HG03108 (cell line): Measurements from ENCODE around the gene WDR62.

Experiments
- ATAC-seq: cut with Tn5 transposase; IDR thresholded peaks from one replicate; pipeline ENCODE4 v1.9.1; 2021; ENCODE audit warnings: moderate library complexity; ENCODE audit not compliant: unreplicated experiment

Gene WDR62

DNA sequence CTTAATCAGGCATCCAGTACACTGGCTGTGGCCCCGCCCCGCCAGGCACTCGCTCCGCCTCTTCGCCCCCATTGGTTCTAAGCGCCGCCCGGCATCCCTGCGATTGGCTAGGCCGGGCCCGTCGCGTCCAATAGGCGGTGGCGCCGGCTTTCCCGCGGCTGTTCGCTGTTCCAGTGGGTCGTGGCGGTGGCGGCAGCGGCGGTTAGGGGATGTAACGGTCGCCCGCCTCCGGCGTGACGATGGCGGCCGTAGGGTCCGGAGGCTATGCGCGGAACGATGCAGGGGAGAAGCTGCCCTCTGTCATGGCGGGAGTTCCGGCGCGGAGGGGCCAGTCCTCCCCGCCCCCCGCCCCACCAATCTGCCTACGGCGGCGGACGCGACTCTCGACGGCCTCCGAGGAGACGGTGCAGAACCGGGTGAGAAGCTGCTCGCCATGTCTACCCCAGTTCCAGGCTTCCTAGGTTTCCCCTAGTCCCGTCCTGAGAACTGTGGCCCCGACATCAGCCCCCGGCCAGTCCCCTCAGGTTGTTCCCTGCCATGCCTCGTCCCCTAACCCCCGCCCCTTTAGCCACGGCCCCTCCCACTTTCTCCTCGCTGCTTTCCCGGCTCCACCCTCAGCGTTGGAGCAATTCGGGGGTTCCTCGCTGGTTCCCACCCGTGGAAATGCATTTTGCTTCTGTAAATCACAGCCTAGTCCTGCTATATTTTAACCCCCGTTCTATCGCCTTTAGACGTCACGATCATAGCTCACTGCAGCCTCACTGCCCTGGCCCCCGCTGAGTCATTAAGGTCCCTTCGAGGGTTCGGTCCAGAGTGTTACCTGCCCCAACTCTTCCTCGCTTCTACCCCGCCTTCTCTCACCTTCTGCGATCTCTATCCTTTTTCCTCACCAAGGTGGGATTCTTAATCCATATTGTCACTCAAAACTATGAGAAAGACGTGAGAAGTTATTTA, at the start of gene WDR62:
WDR62 (plus strand) TSS at position 165 of the 954 bp plus-strand sequence; CDS start at position 240, 75 bp downstream.
- ATAC-seq = peak; percentile 64

DNA sequence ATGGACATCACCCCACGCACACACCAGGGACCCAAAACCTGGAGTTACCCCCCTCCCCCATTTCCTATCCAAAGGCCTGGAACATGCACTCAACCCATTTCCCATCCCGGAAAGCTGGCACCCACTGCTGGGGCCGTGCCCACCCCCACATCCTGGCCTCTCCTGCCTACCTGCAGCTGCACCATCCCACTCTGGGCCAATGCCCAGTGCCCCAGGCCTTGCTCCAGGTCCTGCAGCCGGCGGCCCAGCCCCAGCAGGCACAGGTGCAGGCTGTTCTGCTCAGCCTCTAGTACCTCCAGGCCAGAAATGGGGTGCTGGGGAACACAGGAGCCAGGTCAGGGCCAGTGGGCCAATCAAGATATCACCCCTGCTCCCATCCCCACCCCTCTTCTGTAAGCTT, 47.7 kb upstream of the WDR62 start:
- ATAC-seq = no peak

DNA sequence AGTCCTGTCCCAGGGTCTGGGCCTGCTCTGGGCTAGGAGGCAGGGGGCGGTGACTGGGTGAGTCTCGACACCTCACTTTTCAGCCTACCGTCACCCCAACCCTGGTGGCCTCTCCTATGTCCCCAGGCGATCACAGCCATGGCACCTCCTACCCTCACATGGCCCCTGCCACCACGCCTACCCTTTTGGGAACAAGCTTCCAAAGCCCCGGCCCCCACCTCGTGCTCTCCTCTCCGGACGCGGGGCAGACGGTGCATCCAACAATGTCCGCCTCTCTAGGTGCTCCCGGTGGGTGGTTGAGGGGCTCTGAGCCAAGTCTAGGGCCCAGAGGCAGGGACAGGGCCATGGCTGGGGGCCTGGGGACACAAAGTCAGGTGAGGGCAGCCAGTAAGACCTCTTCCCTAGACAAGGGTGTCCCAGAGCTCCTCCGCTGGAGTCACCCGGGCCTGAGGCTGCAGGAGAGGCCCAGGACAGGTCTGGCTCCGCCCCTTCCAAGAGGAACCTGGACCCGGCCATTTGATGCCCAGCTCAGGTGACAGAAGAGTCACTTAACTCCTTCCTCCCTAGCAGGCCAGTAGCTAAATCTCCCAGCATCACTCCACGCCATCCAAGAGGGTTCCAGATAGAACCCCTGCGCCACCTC, 46.2 kb upstream of the WDR62 start, which contains the start of gene SYNE4:
SYNE4 (minus strand) TSS at position 478 of the 643 bp plus-strand sequence; CDS start at position 346, 132 bp downstream.
- ATAC-seq = no peak

DNA sequence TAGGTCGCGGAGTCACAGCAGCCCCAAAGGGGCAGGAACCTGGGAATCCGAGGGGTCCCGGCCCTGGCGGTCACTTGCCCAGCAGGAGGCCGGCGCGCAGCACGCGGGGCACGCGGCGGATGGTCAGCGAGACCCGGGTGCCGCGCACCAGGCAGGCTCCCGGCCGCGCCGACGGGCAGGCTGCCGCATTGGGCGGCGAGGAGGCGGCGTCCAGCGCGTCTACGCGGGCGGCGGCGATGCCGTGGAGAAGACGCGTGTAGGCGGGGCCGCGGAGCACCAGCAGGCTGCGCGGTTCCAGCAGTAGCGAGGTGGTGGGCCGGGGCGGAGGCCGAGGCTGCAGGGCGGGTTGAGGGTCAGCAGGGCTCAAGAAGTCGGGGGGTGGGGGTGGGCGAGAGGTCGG, 45.5 kb upstream of the WDR62 start:
- ATAC-seq = no peak

DNA sequence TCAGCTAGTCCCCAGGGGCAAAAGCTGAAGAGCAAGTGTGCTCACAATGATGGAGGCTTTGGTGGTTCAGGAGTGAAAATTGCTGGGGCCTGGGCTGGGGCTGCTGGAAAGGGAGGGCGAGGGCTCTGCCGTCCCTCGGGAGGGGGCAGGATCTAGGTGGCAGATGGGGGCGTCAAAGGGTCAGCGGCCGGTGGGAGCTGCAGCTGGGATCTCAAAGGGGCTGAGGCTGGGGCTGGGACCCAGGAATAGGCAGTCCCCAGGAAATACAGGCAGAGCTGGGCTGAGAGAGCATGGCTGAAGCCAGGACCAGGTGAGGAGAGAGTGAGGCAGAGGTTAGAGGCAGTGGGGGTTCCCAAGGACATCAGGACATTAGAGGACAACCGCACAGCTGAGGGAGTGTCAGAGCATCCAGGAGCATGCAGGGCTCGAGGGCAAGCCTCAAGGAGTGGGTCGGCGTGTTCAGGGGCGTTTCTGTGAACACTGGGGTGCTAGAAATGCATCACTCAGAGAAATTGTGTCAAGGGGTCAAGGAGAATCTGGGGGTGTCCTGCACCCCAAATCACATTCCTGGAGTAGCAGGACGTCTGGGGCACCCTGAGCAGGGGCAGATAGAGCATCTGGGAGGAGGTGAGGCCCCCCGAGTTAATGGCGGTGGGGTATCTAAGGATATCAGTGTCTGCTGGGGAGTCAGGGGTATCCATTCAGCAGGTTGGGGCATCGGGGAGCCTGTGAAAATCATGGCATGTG, 44.9 kb upstream of the WDR62 start:
- no peak for ATAC-seq

DNA sequence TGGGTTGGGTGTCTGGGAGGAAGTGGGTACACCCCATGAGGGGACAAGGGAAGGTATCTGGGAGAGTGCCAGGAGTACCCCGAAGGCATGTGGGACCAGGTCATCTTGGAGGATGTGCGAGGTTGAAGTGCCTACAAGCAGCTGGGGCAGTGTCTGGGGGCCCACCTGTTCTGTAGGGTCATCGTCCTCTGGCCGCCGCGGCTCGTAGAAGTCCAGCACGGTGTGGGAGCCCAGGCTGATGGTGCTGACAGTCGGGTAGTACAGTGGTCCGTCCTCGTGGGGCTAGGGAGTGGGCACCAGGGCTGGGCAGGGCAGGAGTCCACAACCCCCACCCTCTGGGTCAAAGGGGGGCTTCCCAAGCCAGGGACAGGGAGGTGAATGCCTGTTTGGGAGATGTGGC, 44.3 kb upstream of the WDR62 start:
- no peak for ATAC-seq

DNA sequence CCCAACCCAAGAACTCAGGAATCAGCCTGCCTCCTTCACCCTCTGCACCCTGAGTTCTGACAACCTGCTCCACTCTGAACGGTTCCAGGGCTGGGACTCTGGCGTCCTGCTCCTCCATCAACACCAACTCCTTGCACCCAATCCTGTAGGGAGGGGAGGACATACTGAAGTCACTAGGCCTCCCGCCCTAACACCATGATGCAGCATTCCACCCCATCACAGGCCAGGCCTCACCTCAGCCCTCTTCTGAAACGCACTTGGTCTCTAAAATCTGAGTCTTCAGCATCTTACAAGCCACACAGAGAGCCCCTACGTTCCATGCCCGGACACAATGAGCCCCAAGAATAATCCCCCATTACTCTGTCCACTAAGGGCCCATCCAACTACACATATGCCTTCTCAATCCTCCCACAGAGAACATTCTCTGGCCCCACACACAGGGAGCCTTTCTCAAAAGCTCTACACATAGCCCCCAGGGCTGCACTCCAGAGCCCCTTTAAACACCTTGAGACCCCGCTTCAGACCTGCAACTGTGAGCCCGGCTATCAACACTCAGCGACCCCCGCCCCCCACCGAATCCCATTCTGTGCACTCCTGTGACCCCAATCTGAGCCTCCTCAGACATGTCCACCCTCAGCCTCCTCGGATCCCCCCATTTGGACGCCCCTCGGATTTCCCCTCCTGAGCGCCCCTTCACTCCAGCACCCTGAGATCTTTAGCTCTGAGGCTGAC, 41.3 kb upstream of the WDR62 start:
- ATAC-seq = no peak

DNA sequence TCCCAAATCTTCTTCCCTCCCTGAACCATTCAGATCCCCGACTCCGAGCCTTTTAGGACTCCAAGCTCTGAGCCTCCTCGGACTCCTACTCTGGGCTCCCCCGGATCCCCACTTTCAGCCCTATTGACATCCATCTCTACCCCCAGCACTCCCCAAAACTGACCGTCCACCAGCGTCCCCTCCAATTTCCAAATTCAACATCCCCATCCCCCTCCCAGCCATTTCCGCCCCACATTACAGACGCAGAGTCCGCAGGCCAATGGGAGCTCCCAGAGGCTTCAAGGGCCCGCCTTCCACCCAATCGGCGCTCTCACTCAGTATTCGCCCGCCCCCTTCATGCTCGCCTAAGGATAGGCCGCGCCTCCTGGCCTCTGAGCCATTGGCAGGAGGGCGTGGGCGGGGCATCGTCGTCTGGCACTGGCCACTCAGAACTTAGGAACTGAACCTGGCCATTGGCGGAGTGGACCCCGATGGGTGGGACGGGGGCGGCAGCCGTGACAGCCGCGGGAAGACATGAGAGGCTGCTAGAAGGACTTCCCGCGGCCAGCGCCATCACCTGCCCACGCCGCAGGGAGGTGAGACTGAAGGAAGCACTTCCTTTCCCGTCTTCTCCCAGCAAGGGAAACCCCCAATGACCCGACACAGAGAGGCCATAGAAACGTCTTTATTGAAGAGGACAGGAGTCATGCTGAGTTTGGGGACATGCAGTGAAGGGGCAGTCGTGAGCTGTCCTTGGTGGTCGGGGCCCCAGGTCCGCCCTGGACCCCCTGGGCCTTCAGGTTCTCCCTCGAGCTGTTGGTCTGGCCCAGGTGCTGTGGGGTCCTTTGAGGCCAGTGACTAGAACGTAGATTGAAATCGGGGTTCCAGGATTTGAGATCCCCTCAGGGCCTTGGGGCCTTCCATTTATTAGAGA, 40.4 kb upstream of the WDR62 start, which contains the start of gene ALKBH6:
ALKBH6 (minus strand) TSS at position 202 of the 913 bp plus-strand sequence. CDS start 816 bp downstream, outside the sequence.
- peak; percentile 95 for ATAC-seq

DNA sequence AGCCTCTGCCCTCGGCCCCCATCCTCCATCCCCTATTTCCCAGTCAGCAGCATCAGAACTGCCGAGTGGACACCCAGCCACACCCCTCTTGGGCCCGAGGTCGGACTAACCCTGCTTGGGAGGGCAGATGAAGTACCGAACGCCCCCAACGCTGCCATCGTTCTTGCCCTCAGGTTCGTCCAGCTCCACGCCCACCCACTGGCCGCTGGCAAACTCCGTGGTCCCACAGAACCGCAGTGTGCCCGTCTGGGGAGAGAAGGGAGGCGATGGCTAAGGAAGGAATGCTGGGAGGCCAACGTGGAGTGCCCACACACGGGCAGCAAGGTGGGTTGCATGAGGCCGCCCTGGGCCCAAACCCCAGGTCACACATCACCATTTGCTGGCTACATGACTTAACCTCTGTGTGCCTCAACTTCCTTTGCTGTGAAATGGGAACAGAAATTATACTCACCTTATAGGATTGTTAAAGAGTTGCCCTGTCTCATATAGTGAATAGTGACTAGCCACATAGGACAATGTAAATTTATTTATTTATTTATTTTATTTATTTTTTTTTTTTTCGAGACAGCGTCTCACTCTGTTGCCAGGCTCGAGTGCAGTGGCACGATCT, 35.5 kb upstream of the WDR62 start:
- no peak for ATAC-seq

DNA sequence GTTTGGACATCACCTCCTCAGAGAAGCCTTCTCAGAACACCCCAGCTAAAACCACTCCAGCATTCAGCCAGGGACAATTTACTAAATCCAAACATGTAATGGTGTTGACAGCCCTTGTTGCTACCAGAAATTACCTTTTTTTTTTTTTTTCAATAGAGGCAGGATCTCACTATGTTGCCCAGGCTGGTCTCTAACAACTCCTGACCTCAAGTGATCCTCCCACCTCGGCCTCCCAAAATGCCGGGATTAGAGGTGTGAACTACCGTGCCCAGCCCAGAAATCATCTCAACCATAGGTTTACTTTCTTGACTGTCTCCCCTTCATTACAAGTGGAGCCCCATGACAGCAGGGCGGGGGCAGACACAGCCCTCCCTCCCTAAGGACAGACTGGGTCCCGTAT, 31.3 kb upstream of the WDR62 start:
- no peak for ATAC-seq

DNA sequence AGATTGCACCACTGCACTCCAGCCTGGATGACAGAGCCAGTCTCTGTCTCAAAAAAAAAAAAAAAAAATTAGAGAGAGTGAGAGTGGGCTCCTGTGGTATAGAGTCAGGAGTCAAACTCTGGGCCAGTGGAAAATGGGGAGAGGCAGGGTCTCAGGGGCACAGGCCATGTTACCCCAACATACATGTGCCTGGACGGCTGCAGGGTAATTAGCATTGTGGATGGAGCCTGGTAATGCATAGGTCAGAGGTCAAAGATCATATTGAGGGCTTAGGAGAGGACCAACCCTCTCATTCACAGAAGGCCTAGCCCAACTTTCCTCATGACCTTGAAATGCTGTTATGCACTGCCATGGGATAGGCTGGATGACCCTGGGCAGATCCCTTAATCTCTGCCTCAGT, 29.2 kb upstream of the WDR62 start:
- no peak for ATAC-seq

DNA sequence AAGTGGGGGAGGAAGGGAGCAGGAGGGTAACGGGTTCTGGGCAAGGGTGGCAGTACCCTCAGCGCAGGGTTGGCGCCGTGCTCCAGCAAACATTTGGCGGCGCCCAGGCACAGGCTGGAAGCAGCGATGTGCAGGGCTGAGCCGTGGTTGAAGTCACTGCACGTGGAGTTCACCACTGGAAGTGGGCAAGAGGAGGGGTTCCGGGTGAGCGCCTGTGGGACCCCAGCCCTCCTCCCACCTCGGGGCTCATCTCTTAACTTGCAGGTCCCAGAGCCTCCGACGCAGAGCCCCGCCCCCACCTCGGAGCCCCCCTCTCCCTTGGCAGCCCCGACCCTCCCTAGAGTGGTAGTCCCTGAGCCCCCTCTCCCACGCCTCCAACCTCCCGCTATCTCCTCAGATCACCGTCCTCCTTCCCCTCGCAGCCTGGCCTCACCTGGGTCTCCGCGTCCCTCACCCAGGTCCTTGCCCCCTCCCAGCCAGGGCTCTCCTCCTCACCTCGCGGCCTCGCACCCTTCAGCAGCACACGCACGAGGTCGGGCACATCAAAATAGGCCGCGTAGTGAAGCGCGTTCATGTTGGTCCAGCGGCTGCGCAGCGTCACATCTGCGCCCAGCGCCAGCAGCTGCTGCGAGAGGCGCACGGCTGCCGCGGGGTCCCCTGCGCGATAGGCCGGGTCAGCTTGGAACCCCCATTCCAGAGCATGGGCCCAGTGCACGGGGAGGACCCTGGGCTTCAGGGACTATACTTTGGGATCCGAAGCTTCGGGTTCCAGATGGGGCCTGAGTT, 28.4 kb upstream of the WDR62 start:
- ATAC-seq = no peak

DNA sequence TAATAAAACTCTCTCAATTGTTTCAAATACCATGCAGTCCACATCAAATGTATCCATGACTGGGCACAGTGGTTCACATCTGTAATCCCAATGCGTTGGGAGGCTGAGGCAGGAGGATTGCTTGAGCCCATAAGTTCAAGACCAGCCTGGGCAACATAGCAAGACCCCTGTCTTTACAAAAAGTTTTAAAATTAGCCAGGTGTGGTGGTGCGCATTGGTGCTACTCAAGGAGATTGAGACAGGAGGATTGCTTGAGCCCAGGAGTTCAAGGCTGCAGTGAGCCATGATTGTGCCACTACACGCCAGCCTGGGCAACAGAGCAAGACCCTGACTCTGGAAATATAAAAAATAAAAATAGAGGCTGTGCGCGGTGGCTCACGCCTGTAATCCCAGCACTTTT, 27.0 kb upstream of the WDR62 start:
- no peak for ATAC-seq

DNA sequence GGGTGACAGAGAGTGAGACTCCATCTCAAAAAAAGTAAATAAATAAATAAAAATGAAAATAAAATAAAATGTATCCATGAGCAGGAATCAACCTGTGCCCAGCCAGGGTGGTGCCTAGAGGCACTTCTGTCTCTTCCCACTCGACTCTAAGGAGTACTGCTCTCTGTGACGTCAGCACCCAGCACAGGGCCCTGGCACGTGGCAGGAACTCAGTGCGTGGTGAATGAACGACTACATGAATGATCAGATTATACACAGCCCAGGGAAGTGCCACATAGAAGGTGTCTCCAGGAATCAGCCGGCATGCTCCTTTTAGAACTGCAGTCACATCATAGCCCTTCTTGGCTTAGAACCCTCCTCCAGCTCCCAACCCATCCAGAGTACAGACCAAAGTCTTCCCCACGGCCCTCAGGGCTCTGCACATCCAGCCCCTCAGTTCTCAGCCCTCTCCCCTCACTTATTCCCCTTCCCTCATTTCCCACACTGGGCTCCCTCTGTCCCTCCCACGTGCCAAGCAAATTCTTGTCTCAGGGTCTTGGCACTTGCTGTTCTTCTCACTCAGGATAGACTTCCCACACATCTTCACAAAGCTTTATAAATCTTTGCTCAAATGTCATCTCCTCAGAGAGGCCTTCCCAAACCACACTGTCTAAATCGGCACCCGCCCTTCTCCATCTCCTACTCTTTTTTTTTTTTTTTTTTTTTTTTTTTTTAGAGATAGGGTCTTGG, 26.2 kb upstream of the WDR62 start:
- no peak for ATAC-seq

DNA sequence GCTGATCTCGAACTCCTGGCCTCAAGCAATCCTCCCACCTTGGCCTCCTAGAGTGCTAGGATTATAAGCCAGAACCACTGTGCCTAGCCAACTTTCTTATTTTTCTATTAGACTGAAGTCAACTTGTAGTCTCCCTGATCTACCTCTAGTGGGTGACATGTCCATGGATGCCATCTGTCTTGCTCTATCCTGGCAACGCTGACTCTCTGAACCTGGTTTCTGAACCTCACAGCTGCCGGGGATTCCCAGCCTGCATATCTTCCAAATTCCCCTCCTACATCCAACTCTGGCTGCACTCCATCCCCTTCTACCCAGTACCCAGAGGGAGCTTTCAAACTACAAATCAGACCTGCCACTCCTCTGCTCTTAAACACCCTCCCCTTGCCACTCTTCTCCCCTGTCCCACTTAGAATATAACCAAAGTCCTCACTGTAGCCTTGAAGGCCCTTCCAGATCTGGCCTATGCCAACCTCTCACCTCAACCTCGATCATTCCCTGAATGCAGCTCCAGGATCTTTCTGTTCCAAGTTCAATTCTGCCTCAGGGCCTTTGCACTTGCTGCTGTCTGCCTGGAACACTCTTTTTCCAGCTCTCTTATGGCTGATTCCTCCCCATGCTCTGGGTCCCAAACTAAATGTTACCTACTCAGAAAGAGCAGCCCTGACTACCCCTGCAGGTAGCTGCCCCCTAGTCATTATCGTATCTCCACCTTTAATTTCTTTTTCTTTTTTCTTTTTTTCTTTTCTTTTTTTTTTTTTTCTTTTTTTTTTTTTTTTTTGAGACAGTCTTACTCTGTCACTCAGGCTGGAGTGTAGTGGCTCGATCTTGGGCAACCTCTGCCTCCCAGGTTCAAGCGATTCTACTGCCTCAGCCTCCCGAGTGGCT, 24.2 kb upstream of the WDR62 start:
- ATAC-seq = no peak

DNA sequence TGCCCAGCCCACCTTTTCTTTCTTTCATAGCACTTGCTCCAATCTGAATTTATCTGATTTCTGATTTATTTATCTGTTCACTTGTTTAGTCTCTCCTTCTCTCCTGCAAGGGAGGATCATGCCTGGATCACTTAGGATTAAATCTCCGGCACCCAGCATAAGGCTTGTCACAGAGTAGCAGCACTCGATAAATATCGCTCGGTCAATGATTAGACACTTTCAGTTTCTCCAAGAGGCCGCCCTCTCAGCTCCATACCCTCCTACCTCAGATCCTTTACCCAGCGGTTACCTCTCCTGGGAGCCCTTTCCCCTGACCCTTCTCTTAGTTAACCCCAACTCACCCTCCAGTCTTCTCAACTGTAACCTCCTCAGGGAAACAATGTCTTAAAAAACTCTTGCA, 23.4 kb upstream of the WDR62 start:
- ATAC-seq = no peak
